HCT116 (cell line): ENCODE results near the gene MYH15.

Source experiments
- CTCF ChIP-seq, 3 experiments: fragments of 200-600 bp in 1 of 3; sonication (generic) in 1 of 3; IDR thresholded peaks in 2 of 3; conservative IDR thresholded peaks in 1 of 3; 2 replicates each; pipeline ENCODE4 v1.5.1; 2012 to 2017; ENCODE audit warnings: low read depth in 2 of 3, low read length in 2 of 3, antibody characterized with exemption in 1 of 3, borderline replicate concordance in 1 of 3, control low read depth in 1 of 3, mild to moderate bottlenecking in 1 of 3, mixed read lengths in 1 of 3, mixed run types in 1 of 3, moderate library complexity in 1 of 3; ENCODE audit not compliant: insufficient read depth in 1 of 3
- EGR1 ChIP-seq: IDR thresholded peaks from 2 replicates; pipeline ENCODE4 v1.6.1; 2012; ENCODE audit warnings: low read depth
- EZH2 ChIP-seq: fragments of 200-600 bp; sonication (generic); IDR thresholded peaks from 2 replicates; pipeline ENCODE4 v1.6.1; 2017; ENCODE audit warnings: antibody characterized with exemption, mixed run types
- EZH2phosphoT487 ChIP-seq: fragments of 200-600 bp; IDR thresholded peaks from 2 replicates; pipeline ENCODE4 v1.6.1; 2018; ENCODE audit warnings: antibody characterized with exemption, borderline replicate concordance
- JUND ChIP-seq: IDR thresholded peaks from 2 replicates; pipeline ENCODE4 v1.6.1; 2012
- MAX ChIP-seq: IDR thresholded peaks from 2 replicates; pipeline ENCODE4 v1.6.1; 2012
- POLR2A ChIP-seq: IDR thresholded peaks from 2 replicates; pipeline ENCODE4 v1.7.0; 2011; ENCODE audit warnings: borderline replicate concordance; ENCODE audit not compliant: insufficient read depth, insufficient read length; ENCODE audit errors: extremely low read depth
- POLR2AphosphoS5 ChIP-seq: IDR thresholded peaks from 2 replicates; pipeline ENCODE4 v1.6.1; 2011; ENCODE audit warnings: mild to moderate bottlenecking, low read depth, low read length, moderate library complexity
- ZBTB33 ChIP-seq: IDR thresholded peaks from 2 replicates; pipeline ENCODE4 v1.6.1; 2011; ENCODE audit warnings: mild to moderate bottlenecking, low read length, moderate library complexity; ENCODE audit not compliant: insufficient replicate concordance; ENCODE audit errors: extremely low read depth
- ZNF274 ChIP-seq: fragments of 200-500 bp; sonication (Bioruptor generic); IDR thresholded peaks from 2 replicates; pipeline ENCODE4 v1.6.1; 2014; ENCODE audit warnings: mild to moderate bottlenecking, low read depth, low read length, inconsistent platforms

GRCh38 chr3:108486941-108487340 is 23.5 kb downstream of the MYH15 start:
- TF ChIP-seq CTCF (IDR thresholded peaks at IDR 0.05 in 2 of 3, conservative IDR thresholded peaks at IDR 0.05 in 1 of 3; ENCODE audit: borderline replicate concordance in 1 of 3, insufficient read depth in 1 of 3, low read depth in 2 of 3, low read length in 2 of 3) = no peak
- TF ChIP-seq EZH2 = no peak
- TF ChIP-seq MAX = no peak
- TF ChIP-seq POLR2AphosphoS5 = no peak
- no peak for TF ChIP-seq POLR2A
- no peak for TF ChIP-seq ZBTB33
- no peak for TF ChIP-seq JUND
- no peak for TF ChIP-seq ZNF274
- TF ChIP-seq EGR1 = no peak
- no peak for TF ChIP-seq EZH2phosphoT487
